K562 (cell line): ENCODE measurements around the gene SDCBP2. TPM values are rescaled to one million over a fixed set of nuclear protein-coding genes. Genes with fewer than 3 reads are reported as not detected.

Experiments used
- ATAC-seq: fragments of 200-7000 bp; cut with Tn5 transposase; 3 replicates; pipeline ENCODE4 v1.9.1; 2020; ENCODE audit warnings: moderate library complexity
- BruUV-seq: library from RNA; stranded (reverse); fragments of 400-500 nt; replicated peaks from 2 replicates; lab custom pipeline; 2021; lab: Mats Ljungman, UMichigan
- CTCF ChIA-PET: fragments of 300-600 bp; formaldehyde crosslinking; extraction: SDS; loops from one replicate; lab custom pipeline; 2021; ENCODE audit warnings: low intra/inter-chr PET ratio; lab: Yijun Ruan, JAX
- POLR2A ChIA-PET: fragments of 300-600, 350-650 bp; sonication (Branson Sonifier 250); formaldehyde crosslinking; extraction: SDS; loops from one replicate; lab custom pipeline; 2021; ENCODE audit warnings: antibody characterized with exemption, inconsistent platforms; lab: Yijun Ruan, JAX
- DNase-seq, 4 experiments: peaks; one replicate each; pipeline versions ENCODE4 v3.0.0 to v3.0.0-alpha.2; 2011 to 2018; ENCODE audit warnings: low spot score in 3 of 4, mixed read lengths in 3 of 4; ENCODE audit errors: extremely low read depth in 1 of 4
- FAIRE-seq: peaks from 2 replicates; lab custom pipeline; 2011; peaks lifted over from hg19 to GRCh38; lab: Jason Lieb, UNC
- H2AFZ ChIP-seq: 2 replicates; pipeline ENCODE4 v1.6.0; 2011; ENCODE audit warnings: low read depth, low read length, control low read depth, inconsistent platforms
- H3K27ac ChIP-seq: fragments of 200-600 bp; 3 replicates; pipeline ENCODE4 v1.8.0; 2011; ENCODE audit warnings: low read depth, mild to moderate bottlenecking, control low read depth, inconsistent platforms, low read length, moderate library complexity, mixed read lengths; ENCODE audit errors: extremely low read depth
- H3K27me3 ChIP-seq, 2 experiments: fragments of 300-600 bp in 1 of 2; 2 replicates in 1 of 2; 3 replicates in 1 of 2; pipeline versions ENCODE4 v1.6.0 to v1.8.0; 2011; ENCODE audit warnings: inconsistent platforms in 2 of 2, low read length in 2 of 2, mild to moderate bottlenecking in 1 of 2, mixed read lengths in 1 of 2, moderate library complexity in 1 of 2; ENCODE audit not compliant: control insufficient read depth in 2 of 2, insufficient read depth in 2 of 2
- H3K36me3 ChIP-seq: fragments of 300-600 bp; 3 replicates; pipeline ENCODE4 v1.8.0; 2011; ENCODE audit warnings: mild to moderate bottlenecking, low read length, inconsistent platforms; ENCODE audit not compliant: control insufficient read depth, insufficient read depth
- H3K4me1 ChIP-seq, 2 experiments: fragments of 200-600 bp in 1 of 2; replicated peaks in 1 of 2; 2 replicates in 1 of 2; 3 replicates in 1 of 2; pipeline versions ENCODE4 v1.5.1 to v1.8.0; 2011; ENCODE audit warnings: inconsistent platforms in 2 of 2, low read length in 2 of 2, mild to moderate bottlenecking in 1 of 2, mixed read lengths in 1 of 2, moderate library complexity in 1 of 2; ENCODE audit not compliant: control insufficient read depth in 2 of 2, insufficient read depth in 2 of 2
- H3K4me2 ChIP-seq: 2 replicates; pipeline ENCODE4 v1.6.1; 2011; ENCODE audit warnings: low read length, control low read depth, inconsistent platforms, mixed read lengths; ENCODE audit not compliant: insufficient read depth
- H3K4me3 ChIP-seq: fragments of 200-600 bp; sonication (generic), shearing (Covaris generic); 2 replicates; pipeline ENCODE4 v1.5.1; 2016; ENCODE audit warnings: control low read depth, inconsistent platforms
- H3K79me2 ChIP-seq: fragments of 200-600 bp; 3 replicates; pipeline ENCODE4 v1.8.0; 2011; ENCODE audit warnings: low read length, inconsistent platforms; ENCODE audit not compliant: control insufficient read depth, insufficient read depth
- H3K9ac ChIP-seq, 2 experiments: 2 replicates each; pipeline versions ENCODE4 v1.6.0 to v1.6.1; 2011; ENCODE audit warnings: low read depth in 2 of 2, low read length in 2 of 2, control low read depth in 1 of 2, inconsistent platforms in 1 of 2, mild to moderate bottlenecking in 1 of 2, mixed read lengths in 1 of 2; ENCODE audit not compliant: insufficient read depth in 1 of 2
- H3K9me1 ChIP-seq: one replicate; pipeline ENCODE4 v1.6.0; 2011; ENCODE audit warnings: inconsistent platforms, mild to moderate bottlenecking, low read length, moderate library complexity; ENCODE audit not compliant: control insufficient read depth, insufficient read depth
- H3K9me3 ChIP-seq: replicated peaks from 2 replicates; pipeline ENCODE4 v1.5.1; 2011; ENCODE audit warnings: low read depth, low read length, inconsistent platforms; ENCODE audit not compliant: control insufficient read depth, insufficient read depth
- H4K20me1 ChIP-seq: replicated peaks from 2 replicates; pipeline ENCODE4 v1.6.1; 2011; ENCODE audit warnings: low read length, inconsistent platforms, mixed read lengths; ENCODE audit not compliant: control insufficient read depth, insufficient read depth
- MAX ChIP-seq: sonication (generic); formaldehyde crosslinking; IDR thresholded peaks from 2 replicates; pipeline ENCODE4 v1.9.0; 2022; ENCODE audit warnings: mild to moderate bottlenecking, missing genetic modification reagents
- MBD1 ChIP-seq: fragments of 250-450 bp; sonication (Bioruptor Pico); IDR thresholded peaks from 2 replicates; pipeline ENCODE4 v1.8.0; 2022; ENCODE audit warnings: inconsistent platforms
- PTTG1 ChIP-seq: fragments of 450-650 bp; IDR thresholded peaks from 2 replicates; pipeline ENCODE4 v1.6.1; 2016; ENCODE audit warnings: low read depth, mild to moderate bottlenecking, missing genetic modification characterization, missing compliant biosample characterization
- ZEB2 ChIP-seq: fragments of 450-650 bp; IDR thresholded peaks from 2 replicates; pipeline ENCODE4 v1.6.1; 2016
- WGBS: fragments of 100-300 bp; shearing (Covaris generic); methylation state at CpG from one replicate; pipeline ENCODE4 v1.1.6; 2016; ENCODE audit warnings: low coverage, mixed read lengths; ENCODE audit not compliant: insufficient coverage; ENCODE audit errors: missing lambda C conversion rate; 5-methylcytosine and 5-hydroxymethylcytosine counted together
- in situ Hi-C: fragments of 300-500 bp; cut with MboI; formaldehyde crosslinking; loops from 4 replicates; pipeline ENCODE4 v1.15.0; 2018; ENCODE audit warnings: inconsistent platforms, mixed read lengths
- intact Hi-C: fragments of 100-400 bp; cut with micrococcal nuclease; formaldehyde crosslinking; loops from 2 replicates; pipeline ENCODE4 v1.14.2; 2022
- polyA plus RNA-seq, 8 experiments: library from polyadenylated mRNA; depleted of rRNA in 4 of 8; stranded (reverse) in 5 of 8; unstranded in 3 of 8; fragments of >200 nt; fragmentation: Nextera tagmentation in 2 of 8; fragmentation: Illumina TruSeq in 1 of 8; extraction: Ambion mirVana in 2 of 8; extraction: Trizol in 1 of 8; gene quantifications; 2 replicates each; pipeline versions ENCODE4 v1.2.1 to v1.2.3, GENCODE V29; 2011 to 2014; ENCODE audit warnings: inconsistent platforms in 1 of 8, missing spikeins in 1 of 8
- total RNA-seq, 7 experiments: library from RNA; depleted of rRNA in 6 of 7; stranded (reverse); fragments of >200 nt in 6 of 7; fragmentation: Illumina TruSeq in 2 of 7; extraction: Trizol in 2 of 7; gene quantifications; 2 replicates each; pipeline versions ENCODE4 v1.2.1 to v1.2.3, GENCODE V29; 2011 to 2021; ENCODE audit warnings: low replicate concordance in 1 of 7

The SDCBP2 gene
- total and polyA plus RNA-seq, 9 of the 15 experiments (the other 6 are each of a cell fraction or from before 2014, with no cell fraction given): 0.06 to 1.2 (median 0.80) TPM

- TF ChIP-seq MBD1 (CRISPR knock-in tag): no peak
Observed at GRCh38 chr20:1321654-1321939, 7.3 kb downstream of the SDCBP2 start (continued).

GRCh38 chr20:1320902-1321653 lies 7.9 kb downstream of the SDCBP2 start:
- H3K79me2 ChIP-seq: peaks cover 9% of the 10 kb centered on the region
- 29% methylated on average over 12 of the region's 17 CpGs for WGBS
- peaks cover 7% of the 10 kb centered on the region in 2 experiments; a peak in 4 of 5 replicates for H3K4me1 ChIP-seq
- no peak overlapping the region for H3K27ac ChIP-seq
- peaks cover 3% of the 10 kb centered on the region; the same call in 1 of the 2 replicates for H4K20me1 ChIP-seq
- no peaks in the 10 kb centered on the region for H3K9me3 ChIP-seq
- H3K9me1 ChIP-seq: no peaks in the 10 kb centered on the region
- no peak for FAIRE-seq
- no peak for TF ChIP-seq ZEB2
- 0 out of 2 replicates have a peak, but pooled peaks have one; percentile 21 for TF ChIP-seq MAX (CRISPR knock-in tag)
- TF ChIP-seq PTTG1 (tag): no peak
- DNase-seq: no peak
- H3K27me3 ChIP-seq: no peaks in the 10 kb centered on the region
- H3K4me3 ChIP-seq: no peak overlapping the region
- in situ Hi-C loops: no loop called here
- H3K9ac ChIP-seq: no peak overlapping the region
- ATAC-seq: no peak
- ChIA-PET POLR2A (no interaction called here), CTCF (no interaction called here)
- no peak overlapping the region for H3K4me2 ChIP-seq
- no TSS peak for BruUV-seq
- H3K36me3 ChIP-seq: no peaks in the 10 kb centered on the region
- no peak overlapping the region for H2AFZ ChIP-seq
- intact Hi-C loops: loop anchor here (10.0 kb wide), 1 partner anchor 144 kb away; the partner anchor contains the start of gene NSFL1C
